ENCODE data around the gene IL18RAP.

Gene IL18RAP

DNA sequence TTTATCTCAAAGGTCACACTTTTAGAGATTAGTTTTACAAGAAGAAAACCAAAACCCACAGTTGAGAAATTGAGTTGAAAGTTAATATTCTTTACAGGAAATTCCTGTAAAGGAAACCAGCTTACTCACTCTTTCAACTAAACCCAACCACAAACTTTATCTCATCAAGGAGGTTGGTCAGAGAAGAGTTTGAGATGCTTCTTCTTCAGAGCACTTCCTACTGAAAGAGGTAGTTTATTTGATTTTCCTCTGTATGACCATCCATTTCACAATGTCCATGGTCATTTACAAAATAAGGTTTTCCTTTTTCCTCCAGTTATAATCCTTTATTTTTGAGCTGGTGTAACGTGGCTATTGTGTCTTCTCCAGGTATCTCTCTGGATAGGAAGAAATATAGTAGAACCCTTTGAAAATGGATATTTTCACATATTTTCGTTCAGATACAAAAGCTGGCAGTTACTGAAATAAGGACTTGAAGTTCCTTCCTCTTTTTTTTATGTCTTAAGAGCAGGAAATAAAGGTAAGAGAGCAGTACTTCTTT lies 4.5 kb upstream of the IL18RAP start:
- POLR2A ChIA-PET, result no interaction called here
- CTCF ChIA-PET, result interaction anchor here (0.9 to 2.6 kb wide), 2 partner anchors 17 to 25 kb away, joined by 5 to 9 read pairs; no protein-coding TSS in a partner anchor
- DNase-seq (ENCODE audit: extremely low spot score), result no peak
- TF ChIP-seq, protein P1, sequence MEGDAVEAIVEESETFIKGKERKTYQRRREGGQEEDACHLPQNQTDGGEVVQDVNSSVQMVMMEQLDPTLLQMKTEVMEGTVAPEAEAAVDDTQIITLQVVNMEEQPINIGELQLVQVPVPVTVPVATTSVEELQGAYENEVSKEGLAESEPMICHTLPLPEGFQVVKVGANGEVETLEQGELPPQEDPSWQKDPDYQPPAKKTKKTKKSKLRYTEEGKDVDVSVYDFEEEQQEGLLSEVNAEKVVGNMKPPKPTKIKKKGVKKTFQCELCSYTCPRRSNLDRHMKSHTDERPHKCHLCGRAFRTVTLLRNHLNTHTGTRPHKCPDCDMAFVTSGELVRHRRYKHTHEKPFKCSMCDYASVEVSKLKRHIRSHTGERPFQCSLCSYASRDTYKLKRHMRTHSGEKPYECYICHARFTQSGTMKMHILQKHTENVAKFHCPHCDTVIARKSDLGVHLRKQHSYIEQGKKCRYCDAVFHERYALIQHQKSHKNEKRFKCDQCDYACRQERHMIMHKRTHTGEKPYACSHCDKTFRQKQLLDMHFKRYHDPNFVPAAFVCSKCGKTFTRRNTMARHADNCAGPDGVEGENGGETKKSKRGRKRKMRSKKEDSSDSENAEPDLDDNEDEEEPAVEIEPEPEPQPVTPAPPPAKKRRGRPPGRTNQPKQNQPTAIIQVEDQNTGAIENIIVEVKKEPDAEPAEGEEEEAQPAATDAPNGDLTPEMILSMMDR (IDR thresholded peaks at IDR 0.05; ENCODE audit: control extremely low read depth, extremely low read depth, low read depth, missing control alignments), result no peak

DNA sequence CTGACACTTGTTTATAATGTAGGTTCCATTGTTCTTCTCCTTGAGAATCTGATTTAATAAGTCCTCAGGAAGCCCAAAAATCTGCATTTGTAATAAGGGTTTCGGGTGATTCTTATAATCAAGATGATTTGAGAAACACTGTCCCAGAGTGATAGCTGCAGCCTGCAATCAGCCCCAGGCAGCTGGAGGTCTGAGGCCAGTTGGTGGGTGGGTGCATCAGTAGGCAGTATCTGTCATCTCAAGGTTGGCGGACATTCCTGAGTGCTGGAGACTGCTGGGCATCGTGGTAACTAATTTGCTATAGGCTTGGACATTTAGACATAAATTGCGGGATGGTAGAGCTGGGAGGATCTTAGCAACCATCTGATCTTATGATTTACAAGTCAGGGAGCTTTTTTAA lies 2.7 kb upstream of the IL18RAP start:
- ChIA-PET POLR2A (no interaction called here), CTCF (interaction anchor here (0.7 to 7.3 kb wide), 9 partner anchors 10 to 179 kb away, joined by 3 to 49 read pairs (median 5); partner anchors contain the start of gene IL18R1)
- no peak for DNase-seq (ENCODE audit: extremely low spot score)
- TF ChIP-seq, protein P1 (IDR thresholded peaks at IDR 0.05; ENCODE audit: control extremely low read depth, extremely low read depth, low read depth, missing control alignments), result no peak

DNA sequence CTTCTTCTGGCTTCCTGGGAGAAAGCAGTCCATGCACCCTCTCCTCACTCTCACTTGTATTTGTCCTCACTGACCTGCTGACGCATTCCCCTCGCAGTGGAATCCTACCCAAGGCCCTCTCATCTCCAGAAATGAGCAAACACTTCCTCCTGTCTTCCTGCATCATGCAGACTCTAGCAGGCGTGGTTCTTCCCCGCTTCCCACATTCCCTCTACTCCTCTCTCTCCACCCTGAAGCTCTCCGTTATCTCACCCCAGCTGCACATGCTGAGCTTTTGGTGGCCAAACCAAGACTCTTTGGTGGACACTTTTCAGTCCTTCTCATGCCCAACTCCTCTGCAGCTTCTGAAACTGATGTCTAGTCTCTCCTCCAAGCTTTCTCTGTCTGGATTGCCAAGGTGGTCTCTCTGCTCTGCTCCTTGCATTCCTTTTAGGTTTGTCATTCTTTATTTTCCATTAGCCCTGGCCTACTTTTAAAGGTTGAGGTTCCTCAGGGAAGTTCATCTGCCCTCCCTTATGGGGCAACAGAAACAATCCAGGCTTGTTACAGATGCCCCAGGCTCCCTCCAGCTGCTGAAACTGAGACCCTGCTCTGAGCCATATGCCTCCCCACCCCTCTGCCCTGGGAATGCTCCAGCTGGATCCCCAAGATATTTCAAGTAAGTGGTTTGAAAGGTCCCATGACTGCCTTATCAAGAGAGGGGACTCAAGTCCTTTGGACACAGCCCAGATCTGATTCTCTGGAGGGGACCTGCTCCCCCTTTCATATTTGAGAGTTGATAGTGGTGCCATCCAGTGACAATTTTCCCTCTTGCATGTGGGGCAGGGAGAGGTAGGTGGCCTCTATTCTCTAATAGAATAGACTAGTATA lies 835 bp upstream of the IL18RAP start:
- TF ChIP-seq, protein P1 (IDR thresholded peaks at IDR 0.05; ENCODE audit: control extremely low read depth, extremely low read depth, low read depth, missing control alignments), result no peak
- POLR2A ChIA-PET, result no interaction called here
- CTCF ChIA-PET, result interaction anchor here (0.7 to 7.3 kb wide), 8 partner anchors 10 to 181 kb away, joined by 3 to 49 read pairs (median 4); partner anchors contain the start of gene IL18R1
- DNase-seq (ENCODE audit: extremely low spot score), result no peak

DNA sequence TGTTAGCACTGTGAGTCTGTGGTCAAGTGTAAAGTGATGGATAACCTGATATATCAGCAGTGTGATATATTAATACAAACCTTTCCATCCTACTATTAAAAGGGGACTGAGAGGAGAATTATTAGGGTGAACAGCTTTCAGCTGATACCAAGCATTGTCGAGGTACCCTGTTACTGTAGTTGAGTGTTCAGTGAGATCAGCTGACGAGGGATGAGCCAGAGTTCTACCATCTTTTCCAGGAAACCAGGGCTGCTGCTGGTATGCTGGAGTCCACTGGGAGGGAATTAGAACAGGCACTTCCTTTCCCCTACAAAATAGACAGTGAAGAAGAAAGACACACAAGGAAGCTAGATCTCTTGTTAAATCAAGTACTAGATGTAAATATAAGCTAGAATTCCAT lies 408 bp downstream of the IL18RAP start:
- no peak for DNase-seq (ENCODE audit: extremely low spot score)
- CTCF ChIA-PET, result interaction anchor here (0.8 to 7.3 kb wide), 9 partner anchors 13 to 1411 kb away, joined by 3 to 49 read pairs (median 3); partner anchors contain the start of gene IL18R1
- TF ChIP-seq, protein P1 (IDR thresholded peaks at IDR 0.05; ENCODE audit: control extremely low read depth, extremely low read depth, low read depth, missing control alignments), result no peak
- POLR2A ChIA-PET, result no interaction called here

DNA sequence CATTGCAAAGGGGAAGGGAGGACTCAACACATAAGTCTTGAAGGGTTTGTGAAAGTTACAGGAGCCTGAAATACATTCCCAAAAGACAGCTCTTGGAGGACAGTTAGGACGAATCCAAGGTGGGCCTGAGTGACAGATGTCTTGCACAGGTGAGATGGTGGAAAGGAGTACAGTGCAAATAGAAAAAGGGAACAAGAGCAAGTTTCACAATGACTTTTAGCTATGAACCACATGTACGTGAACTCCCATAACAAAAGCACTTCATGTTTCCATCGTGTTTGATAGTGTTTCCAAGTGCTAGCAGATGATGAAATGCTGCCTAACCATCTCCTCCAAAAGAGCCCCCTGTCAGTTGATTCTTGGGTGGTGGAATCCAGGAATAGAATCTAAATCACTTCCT lies 1.8 kb downstream of the IL18RAP start:
- TF ChIP-seq, protein P1 (IDR thresholded peaks at IDR 0.05; ENCODE audit: control extremely low read depth, extremely low read depth, low read depth, missing control alignments), result no peak
- ChIA-PET POLR2A (no interaction called here), CTCF (interaction anchor here (0.7 to 7.3 kb wide), 9 partner anchors 11 to 1412 kb away, joined by 3 to 49 read pairs (median 3); no protein-coding TSS in a partner anchor)
- DNase-seq (ENCODE audit: extremely low spot score), result no peak

DNA sequence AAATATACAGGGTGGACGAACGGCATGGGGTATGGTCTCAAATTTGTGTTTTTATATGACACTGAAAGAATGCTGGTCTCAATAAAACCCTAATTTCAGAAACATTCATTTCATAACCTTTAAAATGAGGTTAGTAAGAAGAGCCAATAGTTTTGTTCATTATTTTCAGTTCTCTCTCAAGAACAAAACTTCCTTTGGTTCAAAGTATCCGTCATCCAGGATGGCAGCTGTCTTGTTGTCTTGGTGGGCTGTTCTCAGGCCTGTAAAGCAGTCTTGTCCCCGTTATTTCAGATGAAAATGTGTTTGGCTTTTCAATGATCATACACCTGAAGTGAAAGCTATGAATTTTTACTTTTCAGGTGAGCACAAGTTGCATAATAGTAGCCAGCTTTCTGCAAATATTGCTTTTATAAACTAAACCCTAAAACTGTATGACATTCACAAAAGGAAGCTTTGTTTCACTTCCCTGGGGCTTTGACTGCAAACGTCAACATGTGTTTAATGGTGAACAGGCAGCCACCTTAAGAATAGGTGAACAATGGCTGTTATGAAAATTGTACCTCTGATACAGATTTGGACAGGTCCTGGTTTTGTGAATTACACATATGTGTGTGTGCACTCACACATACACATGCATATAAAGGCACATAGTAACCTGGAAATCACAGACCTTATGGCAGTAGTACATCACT lies 2.6 kb downstream of the IL18RAP start:
- CTCF ChIA-PET, result interaction anchor here (0.7 to 7.3 kb wide), 6 partner anchors 11 to 123 kb away, joined by 3 to 49 read pairs (median 6); no protein-coding TSS in a partner anchor
- POLR2A ChIA-PET, result no interaction called here
- TF ChIP-seq, protein P1 (IDR thresholded peaks at IDR 0.05; ENCODE audit: control extremely low read depth, extremely low read depth, low read depth, missing control alignments), result no peak
- DNase-seq (ENCODE audit: extremely low spot score), result no peak

Measured in GM10248 (cell line).